HG03025 (cell line): ENCODE measurements around the gene RPE65.
"Not testable (repeated sequence)": the region's sequence is repeated elsewhere in the genome, so short reads cannot be mapped to it uniquely, and the experiment has no call there.

Experiments
- ATAC-seq: cut with Tn5 transposase; IDR thresholded peaks from one replicate; pipeline ENCODE4 v1.9.1; 2021; ENCODE audit warnings: mild to moderate bottlenecking, moderate library complexity; ENCODE audit not compliant: unreplicated experiment, low FRiP score

The RPE65 gene

GRCh38 chr1:68449901-68450300 lies at the start of gene RPE65:
Gene RPE65 (minus strand): TSS chr1:68449954. CDS start chr1:68449905, 49 bp downstream.
- no peak for ATAC-seq

GRCh38 chr1:68497358-68497698 lies 47.6 kb upstream of the RPE65 start:
- ATAC-seq, result no peak

- ATAC-seq, result peak; percentile 98
Measured at GRCh38 chr1:68496680-68497357, 47.1 kb upstream of the RPE65 start, which contains the start of gene DEPDC1. Gene DEPDC1 (minus strand): TSS chr1:68497082. CDS start chr1:68496999, 83 bp downstream.

GRCh38 chr1:68495968-68496679 lies 46.4 kb upstream of the RPE65 start:
- peak; percentile 21 for ATAC-seq

- no peak for ATAC-seq
Measured at GRCh38 chr1:68495532-68495931, 45.8 kb upstream of the RPE65 start.

GRCh38 chr1:68493193-68493592 lies 43.4 kb upstream of the RPE65 start:
- no peak for ATAC-seq

- ATAC-seq, result not testable (repeated sequence)
Measured at GRCh38 chr1:68492255-68492654, 42.5 kb upstream of the RPE65 start.

- no peak for ATAC-seq
Measured at GRCh38 chr1:68490046-68490651, 40.4 kb upstream of the RPE65 start.

- no peak for ATAC-seq
Measured at GRCh38 chr1:68485431-68486022, 35.8 kb upstream of the RPE65 start.

- no peak for ATAC-seq
Measured at GRCh38 chr1:68484618-68485017, 34.9 kb upstream of the RPE65 start.

- no peak for ATAC-seq
Measured at GRCh38 chr1:68481041-68481440, 31.3 kb upstream of the RPE65 start.

- no peak for ATAC-seq
Measured at GRCh38 chr1:68479501-68479900, 29.7 kb upstream of the RPE65 start.

- no peak for ATAC-seq
Measured at GRCh38 chr1:68478662-68479061, 28.9 kb upstream of the RPE65 start.

- ATAC-seq, result not testable (repeated sequence)
Measured at GRCh38 chr1:68476626-68477025, 26.9 kb upstream of the RPE65 start.

- no peak for ATAC-seq
Measured at GRCh38 chr1:68473060-68473459, 23.3 kb upstream of the RPE65 start.

GRCh38 chr1:68470388-68470970 lies 20.7 kb upstream of the RPE65 start:
- ATAC-seq, result no peak

GRCh38 chr1:68464891-68465290 lies 15.1 kb upstream of the RPE65 start:
- no peak for ATAC-seq

- no peak for ATAC-seq
Measured at GRCh38 chr1:68460935-68461334, 11.2 kb upstream of the RPE65 start.

GRCh38 chr1:68459796-68460195 lies 10.0 kb upstream of the RPE65 start:
- ATAC-seq, result no peak

GRCh38 chr1:68459091-68459490 lies 9.3 kb upstream of the RPE65 start:
- ATAC-seq, result no peak

- ATAC-seq, result no peak
Measured at GRCh38 chr1:68456202-68456601, 6.4 kb upstream of the RPE65 start.
